ENCODE measurements around the gene PAX5.

The PAX5 gene

GRCh38 chr9:36913393-36914211, 120.5 kb downstream of the PAX5 start:
- DNase-seq (ENCODE audit: low read depth in 1 of 2, low spot score in 1 of 2), result no peak
- no peak for TF ChIP-seq JUND (IDR thresholded peaks at IDR 0.05; ENCODE audit: low read depth)
- in situ Hi-C loops (cut with HindIII; ENCODE audit: low pct_unique_long_range_greater_than_20kb, low sequenced_read_pairs), result no loop called here

- in situ Hi-C loops (cut with HindIII; ENCODE audit: low pct_unique_long_range_greater_than_20kb, low sequenced_read_pairs), result no loop called here
- no peak for TF ChIP-seq JUND (IDR thresholded peaks at IDR 0.05; ENCODE audit: low read depth)
- no peak for DNase-seq (ENCODE audit: low read depth in 1 of 2, low spot score in 1 of 2)
Measured at GRCh38 chr9:36912620-36913019, 121.4 kb downstream of the PAX5 start.

- no peak for DNase-seq (ENCODE audit: low read depth in 1 of 2, low spot score in 1 of 2)
- in situ Hi-C loops (cut with HindIII; ENCODE audit: low pct_unique_long_range_greater_than_20kb, low sequenced_read_pairs), result no loop called here
- no peak for TF ChIP-seq JUND (IDR thresholded peaks at IDR 0.05; ENCODE audit: low read depth)
Measured at GRCh38 chr9:36911601-36912412, 122.3 kb downstream of the PAX5 start.

- no peak for DNase-seq (ENCODE audit: low read depth in 1 of 2, low spot score in 1 of 2)
- TF ChIP-seq JUND (IDR thresholded peaks at IDR 0.05; ENCODE audit: low read depth), result no peak
- in situ Hi-C loops (cut with HindIII; ENCODE audit: low pct_unique_long_range_greater_than_20kb, low sequenced_read_pairs), result no loop called here
Measured at GRCh38 chr9:36911037-36911436, 123.0 kb downstream of the PAX5 start.

GRCh38 chr9:36906492-36906891, 127.6 kb downstream of the PAX5 start:
- DNase-seq (ENCODE audit: low read depth in 1 of 2, low spot score in 1 of 2), result no peak
- TF ChIP-seq JUND (IDR thresholded peaks at IDR 0.05; ENCODE audit: low read depth), result no peak
- in situ Hi-C loops (cut with HindIII; ENCODE audit: low pct_unique_long_range_greater_than_20kb, low sequenced_read_pairs), result no loop called here

- TF ChIP-seq JUND (IDR thresholded peaks at IDR 0.05; ENCODE audit: low read depth), result no peak
- peak in 1 of 2 experiments; percentile 10 for DNase-seq (ENCODE audit: low read depth in 1 of 2, low spot score in 1 of 2)
- in situ Hi-C loops (cut with HindIII; ENCODE audit: low pct_unique_long_range_greater_than_20kb, low sequenced_read_pairs), result no loop called here
Measured at GRCh38 chr9:36905101-36906066, 128.7 kb downstream of the PAX5 start.

GRCh38 chr9:36903541-36904435, 130.3 kb downstream of the PAX5 start:
- DNase-seq (ENCODE audit: low read depth in 1 of 2, low spot score in 1 of 2), result peak in 1 of 2 experiments; percentile 36
- no peak for TF ChIP-seq JUND (IDR thresholded peaks at IDR 0.05; ENCODE audit: low read depth)
- in situ Hi-C loops (cut with HindIII; ENCODE audit: low pct_unique_long_range_greater_than_20kb, low sequenced_read_pairs), result no loop called here

GRCh38 chr9:36902861-36903524, 131.1 kb downstream of the PAX5 start:
- TF ChIP-seq JUND (IDR thresholded peaks at IDR 0.05; ENCODE audit: low read depth), result no peak
- in situ Hi-C loops (cut with HindIII; ENCODE audit: low pct_unique_long_range_greater_than_20kb, low sequenced_read_pairs), result no loop called here
- DNase-seq (ENCODE audit: low read depth in 1 of 2, low spot score in 1 of 2), result no peak

- DNase-seq (ENCODE audit: low read depth in 1 of 2, low spot score in 1 of 2), result no peak
- in situ Hi-C loops (cut with HindIII; ENCODE audit: low pct_unique_long_range_greater_than_20kb, low sequenced_read_pairs), result no loop called here
- no peak for TF ChIP-seq JUND (IDR thresholded peaks at IDR 0.05; ENCODE audit: low read depth)
Measured at GRCh38 chr9:36902080-36902716, 131.9 kb downstream of the PAX5 start.

GRCh38 chr9:36901528-36901927, 132.5 kb downstream of the PAX5 start:
- DNase-seq (ENCODE audit: low read depth in 1 of 2, low spot score in 1 of 2), result no peak
- in situ Hi-C loops (cut with HindIII; ENCODE audit: low pct_unique_long_range_greater_than_20kb, low sequenced_read_pairs), result no loop called here
- TF ChIP-seq JUND (IDR thresholded peaks at IDR 0.05; ENCODE audit: low read depth), result no peak

- TF ChIP-seq JUND (IDR thresholded peaks at IDR 0.05; ENCODE audit: low read depth), result no peak
- no peak for DNase-seq (ENCODE audit: low read depth in 1 of 2, low spot score in 1 of 2)
- in situ Hi-C loops (cut with HindIII; ENCODE audit: low pct_unique_long_range_greater_than_20kb, low sequenced_read_pairs), result no loop called here
Measured at GRCh38 chr9:36900856-36901220, 133.2 kb downstream of the PAX5 start.
